HG02943 (cell line): ENCODE data around the gene ANKS1B.
"Not testable (repeated sequence)": the region's sequence is repeated elsewhere in the genome, so short reads cannot be mapped to it uniquely, and the experiment has no call there.

ENCODE experiments used
- ATAC-seq: cut with Tn5 transposase; IDR thresholded peaks from one replicate; pipeline ENCODE4 v1.9.1; 2021; ENCODE audit warnings: mild to moderate bottlenecking, low read depth, moderate library complexity; ENCODE audit not compliant: unreplicated experiment

The ANKS1B gene

GRCh38 chr12:99879439-99879838 lies 105.3 kb downstream of the ANKS1B start:
- ATAC-seq: no peak

- no peak for ATAC-seq
These were observed 109.7 kb downstream of the ANKS1B start for GRCh38 chr12:99875081-99875480.

- ATAC-seq: no peak
These were observed 114.7 kb downstream of the ANKS1B start for GRCh38 chr12:99870085-99870484.

GRCh38 chr12:99861731-99862130 lies 123.0 kb downstream of the ANKS1B start:
- ATAC-seq: no peak

GRCh38 chr12:99859126-99859525 lies 125.6 kb downstream of the ANKS1B start:
- ATAC-seq: no peak

GRCh38 chr12:99852666-99853065 lies 132.1 kb downstream of the ANKS1B start:
- ATAC-seq: no peak

GRCh38 chr12:99847936-99848335 lies 136.8 kb downstream of the ANKS1B start:
- ATAC-seq: no peak

- ATAC-seq: no peak
These were observed 150.0 kb downstream of the ANKS1B start for GRCh38 chr12:99834710-99835109.

- ATAC-seq: no peak
These were observed 151.3 kb downstream of the ANKS1B start for GRCh38 chr12:99833397-99833796.

- ATAC-seq: no peak
These were observed 159.7 kb downstream of the ANKS1B start for GRCh38 chr12:99824900-99825542.

- ATAC-seq: no peak
These were observed 162.5 kb downstream of the ANKS1B start for GRCh38 chr12:99822273-99822672.

- no peak for ATAC-seq
These were observed 173.8 kb downstream of the ANKS1B start for GRCh38 chr12:99810718-99811593.

GRCh38 chr12:99809909-99810308 lies 174.8 kb downstream of the ANKS1B start:
- no peak for ATAC-seq

- no peak for ATAC-seq
These were observed 178.4 kb downstream of the ANKS1B start for GRCh38 chr12:99806304-99806703.

GRCh38 chr12:99804715-99805114 lies 180.0 kb downstream of the ANKS1B start:
- no peak for ATAC-seq

- no peak for ATAC-seq
These were observed 184.1 kb downstream of the ANKS1B start for GRCh38 chr12:99800605-99801004.

- ATAC-seq: not testable (repeated sequence)
These were observed 186.8 kb downstream of the ANKS1B start for GRCh38 chr12:99797931-99798330.

GRCh38 chr12:99783421-99783820 lies 201.3 kb downstream of the ANKS1B start:
- ATAC-seq: no peak

- ATAC-seq: no peak
These were observed 212.5 kb downstream of the ANKS1B start for GRCh38 chr12:99772274-99772673.

- no peak for ATAC-seq
These were observed 213.1 kb downstream of the ANKS1B start for GRCh38 chr12:99771659-99772058.

GRCh38 chr12:99769396-99769980 lies 215.2 kb downstream of the ANKS1B start:
- no peak for ATAC-seq
